GM21723 (cell line): Measurements from ENCODE around the gene CSTB.
A peak's percentile ranks its signal among the peaks of the same experiment; 100 is the strongest.

ENCODE experiments used
- ATAC-seq: cut with Tn5 transposase; IDR thresholded peaks from one replicate; pipeline ENCODE4 v1.9.1; 2021; ENCODE audit warnings: mild to moderate bottlenecking, moderate library complexity; ENCODE audit not compliant: unreplicated experiment

Gene CSTB

DNA sequence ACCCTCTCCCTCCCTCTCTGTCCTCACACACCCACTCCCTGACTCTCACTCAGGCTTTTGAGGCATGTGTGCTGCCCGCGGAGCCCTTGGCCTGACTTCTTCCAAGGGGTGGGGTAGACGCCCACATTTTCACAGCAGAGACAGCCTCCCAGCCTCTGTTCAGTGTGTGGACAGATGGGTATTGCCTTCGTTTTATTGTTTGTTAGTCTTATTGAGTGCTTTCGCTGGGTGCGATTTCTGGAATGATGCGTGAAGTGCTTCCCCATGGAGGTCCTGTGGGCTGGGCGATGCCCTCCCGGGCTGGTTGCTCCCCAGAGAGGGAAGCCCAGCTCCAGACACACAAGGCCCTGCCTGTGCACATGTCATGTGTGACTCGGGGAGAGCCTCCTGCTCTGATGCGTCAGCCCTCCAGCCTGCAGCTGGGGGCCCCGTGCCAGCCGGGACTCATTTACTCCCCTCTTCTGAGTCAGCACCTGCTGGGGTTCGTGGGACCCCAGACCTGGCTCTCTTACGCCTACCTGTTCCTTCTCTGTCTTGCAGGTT is 42.5 kb downstream of the CSTB start:
- no peak for ATAC-seq

DNA sequence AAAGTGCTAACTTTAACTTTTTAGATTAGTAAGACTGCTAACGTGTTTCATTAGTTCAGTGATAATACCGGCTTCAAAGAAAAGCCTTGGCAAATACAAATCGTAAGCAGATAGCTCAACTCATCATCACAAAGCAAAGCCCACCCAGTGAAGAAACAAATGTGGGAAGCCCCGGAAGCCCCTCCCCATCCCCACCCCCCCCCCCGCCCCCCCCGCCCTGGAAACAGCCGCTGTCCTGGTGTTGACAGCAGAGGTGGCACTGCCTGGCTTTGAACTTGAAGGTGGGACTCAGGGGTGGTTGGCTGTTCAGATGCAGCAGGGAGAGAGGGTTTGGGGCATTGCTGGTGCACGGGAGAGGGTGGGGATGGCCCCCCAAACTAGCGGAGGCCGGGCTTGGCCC is 43.0 kb downstream of the CSTB start:
- no peak for ATAC-seq

DNA sequence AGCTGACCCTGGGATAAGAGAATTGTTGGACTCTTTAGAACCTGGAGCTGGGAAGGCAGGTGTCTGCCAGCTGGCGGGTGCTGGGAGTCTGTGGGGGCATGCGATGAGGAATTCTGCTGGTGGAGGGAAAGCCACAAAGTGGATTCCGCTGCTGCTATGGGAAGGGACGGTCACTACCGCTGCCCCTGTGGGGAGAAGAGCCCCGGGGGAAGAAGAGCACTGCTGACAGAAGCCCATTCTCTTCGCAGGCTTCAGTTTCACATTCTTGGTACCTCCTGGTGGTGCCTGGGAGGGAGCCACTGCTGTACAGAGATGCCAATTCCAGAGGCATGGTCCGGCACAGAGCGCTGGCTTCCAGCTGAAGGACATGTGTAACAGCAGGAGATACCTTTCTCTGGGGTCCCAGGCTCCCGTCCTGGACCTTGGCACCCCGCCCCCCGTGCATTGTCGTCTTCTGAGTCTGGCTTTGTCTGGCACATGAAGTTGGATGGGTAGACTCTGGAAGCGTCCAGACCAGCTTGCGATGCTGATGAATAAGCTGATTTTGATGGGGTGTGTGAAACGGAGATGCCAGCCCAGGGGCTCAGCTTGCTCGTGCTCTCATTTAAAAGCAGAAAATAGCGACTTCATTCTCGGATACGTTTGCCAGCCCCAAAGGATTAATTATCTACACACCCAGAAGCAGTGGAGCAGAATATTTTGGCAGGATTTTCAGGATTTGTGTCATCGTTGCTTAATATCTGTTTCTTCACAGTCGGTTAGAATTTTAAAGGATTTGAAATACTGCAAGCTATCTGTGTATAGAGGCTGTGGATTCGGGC is 44.0 kb downstream of the CSTB start:
- no peak for ATAC-seq

DNA sequence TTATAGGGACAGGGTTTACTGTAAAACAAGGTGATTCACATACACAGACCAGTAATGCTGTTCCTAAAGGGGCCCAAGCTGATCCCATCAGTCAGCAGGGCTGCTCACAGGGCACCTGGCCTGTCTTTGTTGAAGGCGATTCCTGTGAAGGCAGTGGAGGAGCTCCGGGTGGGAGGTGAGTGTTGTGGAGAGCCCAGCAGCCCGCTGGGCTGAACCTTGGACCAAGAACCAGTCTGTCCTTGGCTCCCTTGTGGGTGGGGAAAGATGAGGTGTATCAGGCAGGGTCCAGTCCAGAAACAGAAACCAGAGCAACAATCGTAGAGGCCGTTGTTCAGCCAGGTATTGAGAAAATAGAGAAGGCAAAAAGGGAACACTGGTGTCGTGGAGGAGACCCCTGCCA is 44.6 kb downstream of the CSTB start:
- ATAC-seq = no peak

DNA sequence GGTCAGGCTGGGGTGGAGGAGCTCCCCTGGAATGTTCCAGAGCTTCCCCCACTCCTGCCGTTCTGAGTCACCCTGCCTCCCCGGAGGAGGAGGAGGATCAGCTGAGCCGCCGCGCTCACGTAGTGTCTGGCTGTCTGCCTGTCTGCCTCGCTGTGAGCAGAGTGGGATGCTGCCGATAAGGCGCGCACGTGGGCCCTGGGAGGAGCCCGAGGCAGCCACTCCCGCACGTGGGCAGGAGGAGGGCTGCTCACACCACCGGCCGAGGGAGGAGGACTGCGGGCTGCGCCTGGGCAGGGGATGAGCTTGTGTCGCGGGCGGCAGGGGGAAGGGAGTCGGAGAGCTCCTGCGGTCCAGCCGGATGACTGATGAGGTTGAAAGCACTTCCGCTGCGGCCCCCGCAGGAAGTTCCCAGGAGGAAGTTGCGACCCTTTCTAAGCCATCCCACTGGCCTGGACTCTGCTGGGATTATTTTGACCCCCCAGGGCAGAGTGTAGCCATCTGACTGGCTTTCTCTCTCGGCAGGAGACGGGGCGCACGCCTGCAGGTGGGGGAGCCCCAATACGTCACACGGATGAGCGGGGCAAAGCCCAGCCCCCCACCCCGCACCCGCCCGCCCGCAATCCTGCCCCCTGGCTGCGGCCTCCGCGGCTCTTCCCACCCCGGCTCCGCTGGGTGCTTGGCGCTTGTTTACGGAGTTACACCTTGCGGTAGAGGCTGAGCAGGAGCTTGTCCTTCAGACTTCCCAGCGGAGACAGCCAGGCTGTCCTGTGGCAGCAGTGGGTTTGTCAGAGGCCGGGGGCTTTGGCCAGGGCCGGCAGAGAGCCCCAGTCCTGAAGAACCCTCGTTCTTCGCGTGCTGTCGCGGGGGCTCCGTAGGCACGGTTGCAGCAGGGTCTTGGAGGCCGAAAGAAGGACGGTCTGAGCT is 47.4 kb downstream of the CSTB start:
- ATAC-seq = peak; percentile 61

DNA sequence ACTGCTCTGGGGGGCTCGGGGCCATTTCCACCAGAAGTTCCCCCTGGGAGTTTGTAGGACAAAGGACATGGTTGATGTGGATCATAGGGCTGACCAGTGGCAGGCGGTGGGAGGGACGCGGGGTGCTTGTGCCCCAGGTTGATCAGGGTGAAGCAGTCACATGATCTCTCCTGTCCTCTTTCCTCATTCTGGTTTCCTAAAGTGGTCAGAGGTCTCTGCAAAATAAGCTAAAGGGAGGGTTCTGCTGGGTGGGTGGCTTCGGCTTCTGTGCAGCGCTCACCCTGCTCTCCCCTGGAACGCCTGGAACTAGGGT is 48.0 kb downstream of the CSTB start:
- no peak for ATAC-seq

DNA sequence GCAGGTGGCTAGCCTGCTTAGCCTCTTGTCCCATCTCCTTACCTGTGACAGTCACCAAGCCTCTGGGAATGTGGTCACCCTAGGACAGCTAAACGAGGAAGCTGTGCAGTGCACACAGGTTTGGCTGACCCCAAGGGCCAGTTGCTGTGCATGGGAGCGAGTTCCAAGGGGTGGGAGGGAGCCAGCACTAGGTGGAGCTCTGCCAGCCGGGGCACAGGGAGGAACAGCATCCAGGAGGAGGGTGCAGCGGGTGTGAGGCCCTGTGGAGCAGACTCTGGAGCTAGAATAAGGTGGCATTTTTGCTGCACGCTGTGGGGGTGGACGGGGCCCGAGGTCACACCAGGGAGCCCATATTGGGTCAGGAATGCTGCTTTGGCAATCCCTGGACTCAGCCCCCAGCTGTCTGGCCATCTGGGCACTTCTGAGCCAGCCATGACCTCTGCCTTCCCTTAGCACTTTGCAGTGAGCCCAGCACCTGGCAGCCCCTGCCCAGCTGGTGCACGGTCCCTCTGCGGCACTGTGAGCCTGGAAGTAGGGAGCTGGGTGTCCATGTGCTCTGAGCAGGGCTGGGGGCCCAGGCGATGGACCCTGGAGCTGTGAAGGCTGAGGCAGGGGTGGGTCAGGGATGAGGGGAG is 48.5 kb downstream of the CSTB start:
- ATAC-seq = no peak

DNA sequence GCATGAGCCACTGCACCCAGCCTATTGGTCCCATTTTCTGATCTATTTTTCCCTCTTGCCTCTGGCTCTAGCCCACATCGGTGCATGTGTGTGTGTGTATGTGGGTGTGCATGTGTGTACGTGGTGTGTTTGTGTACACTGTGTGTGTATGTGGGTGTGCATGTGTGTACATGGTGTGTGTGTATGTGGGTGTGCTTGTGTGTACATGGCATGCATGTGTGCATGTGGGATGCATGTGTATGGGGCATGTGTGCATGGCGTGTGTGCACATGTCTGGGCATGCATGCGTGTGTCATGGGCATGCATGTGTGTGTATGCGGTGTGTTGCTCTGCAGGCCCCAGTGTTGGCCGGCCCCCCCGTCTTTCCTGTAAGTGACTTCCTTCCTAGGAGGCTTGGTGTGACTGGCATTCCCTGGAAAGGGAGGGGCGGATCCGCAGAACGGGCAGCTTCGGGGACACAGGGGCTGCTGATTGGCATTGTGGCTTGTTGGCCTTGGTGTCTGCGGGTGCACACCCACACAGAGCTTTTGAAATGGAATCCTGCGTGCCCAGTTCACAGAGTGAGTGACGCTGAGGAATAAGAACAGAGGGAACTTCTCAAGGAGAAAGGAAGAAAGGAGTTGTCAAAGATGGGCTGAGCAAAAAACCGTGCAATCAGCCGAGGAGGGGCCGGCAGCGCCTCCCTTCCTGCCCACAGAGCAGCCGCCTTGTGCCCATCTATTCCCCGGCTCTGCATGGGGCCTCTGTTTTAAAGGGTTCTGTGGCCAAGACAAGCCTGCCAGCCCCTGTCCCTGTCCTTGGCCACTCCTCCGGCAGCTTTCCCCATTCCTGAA is 49.2 kb downstream of the CSTB start:
- no peak for ATAC-seq
